Tibial nerve (tissue), 4 donors: Measurements from ENCODE around the gene EXOC4.

Experiments used
- EP300 ChIP-seq, 2 donors: sonication (generic); formaldehyde crosslinking; IDR thresholded peaks; one replicate each; pipeline ENCODE4 v1.6.1; 2017; ENCODE audit warnings: antibody characterized with exemption in 2 of 2, mild to moderate bottlenecking in 1 of 2
- POLR2A ChIP-seq, 2 donors: fragments of 450-650 bp; IDR thresholded peaks; one replicate each; pipeline ENCODE4 v1.6.1; 2017; ENCODE audit warnings: antibody characterized with exemption in 2 of 2, mild to moderate bottlenecking in 2 of 2, moderate library complexity in 2 of 2
- TF ChIP-seq, protein P1 (sequence below), 5 experiments: fragments of 200-600 bp in 3 of 5; fragments of 450-650 bp in 2 of 5; sonication (generic) in 3 of 5; IDR thresholded peaks; one replicate each; pipeline ENCODE4 v1.5.1; 2016 to 2019; ENCODE audit warnings: antibody characterized with exemption in 5 of 5, mild to moderate bottlenecking in 3 of 5, moderate library complexity in 2 of 5

DNA sequence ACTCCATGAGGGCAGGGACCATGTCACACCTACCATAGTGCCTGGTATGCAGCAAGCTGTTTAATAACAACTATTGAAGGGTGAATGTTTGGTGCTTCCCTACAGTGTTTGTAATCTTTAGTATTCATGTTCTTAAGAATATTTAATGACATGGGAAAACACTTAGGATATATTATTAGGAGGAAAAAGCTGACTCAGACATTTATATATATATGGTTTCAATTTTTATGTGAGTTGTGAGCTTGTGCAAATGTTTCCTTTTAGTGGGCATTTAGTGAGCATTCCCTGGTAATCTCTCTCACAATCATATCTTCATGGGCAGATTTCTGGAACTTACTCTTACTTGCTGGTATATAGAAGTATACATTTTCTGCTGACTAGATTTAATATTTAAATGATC, 359.1 kb downstream of the EXOC4 start:
- TF ChIP-seq POLR2A (IDR thresholded peaks at IDR 0.05): no peak
- TF ChIP-seq, protein P1, sequence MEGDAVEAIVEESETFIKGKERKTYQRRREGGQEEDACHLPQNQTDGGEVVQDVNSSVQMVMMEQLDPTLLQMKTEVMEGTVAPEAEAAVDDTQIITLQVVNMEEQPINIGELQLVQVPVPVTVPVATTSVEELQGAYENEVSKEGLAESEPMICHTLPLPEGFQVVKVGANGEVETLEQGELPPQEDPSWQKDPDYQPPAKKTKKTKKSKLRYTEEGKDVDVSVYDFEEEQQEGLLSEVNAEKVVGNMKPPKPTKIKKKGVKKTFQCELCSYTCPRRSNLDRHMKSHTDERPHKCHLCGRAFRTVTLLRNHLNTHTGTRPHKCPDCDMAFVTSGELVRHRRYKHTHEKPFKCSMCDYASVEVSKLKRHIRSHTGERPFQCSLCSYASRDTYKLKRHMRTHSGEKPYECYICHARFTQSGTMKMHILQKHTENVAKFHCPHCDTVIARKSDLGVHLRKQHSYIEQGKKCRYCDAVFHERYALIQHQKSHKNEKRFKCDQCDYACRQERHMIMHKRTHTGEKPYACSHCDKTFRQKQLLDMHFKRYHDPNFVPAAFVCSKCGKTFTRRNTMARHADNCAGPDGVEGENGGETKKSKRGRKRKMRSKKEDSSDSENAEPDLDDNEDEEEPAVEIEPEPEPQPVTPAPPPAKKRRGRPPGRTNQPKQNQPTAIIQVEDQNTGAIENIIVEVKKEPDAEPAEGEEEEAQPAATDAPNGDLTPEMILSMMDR (IDR thresholded peaks at IDR 0.05): no peak
- no peak for TF ChIP-seq EP300 (IDR thresholded peaks at IDR 0.05)
